Panc1 (cell line): ENCODE data around the gene FBF1. TPM values are rescaled to one million over a fixed set of nuclear protein-coding genes. Genes with fewer than 3 reads are reported as not detected.
A peak's percentile ranks its signal among the peaks of the same experiment; 100 is the strongest.

ENCODE experiments used
- ATAC-seq: fragments of 200-7000 bp; cut with Tn5 transposase; 2 replicates; pipeline ENCODE4 v1.9.1; 2020; ENCODE audit warnings: mild to moderate bottlenecking, moderate library complexity
- BruUV-seq: library from RNA; stranded (reverse); fragments of 400-500 nt; replicated peaks from 2 replicates; lab custom pipeline; 2021; lab: Mats Ljungman, UMichigan
- CTCF ChIA-PET: fragments of 300-600 bp; sonication (Branson Sonifier 250); formaldehyde crosslinking; loops from one replicate; lab custom pipeline; 2022; ENCODE audit warnings: antibody characterized with exemption; lab: Charles Lee
- POLR2A ChIA-PET: fragments of 300-600 bp; sonication (Branson Sonifier 250); formaldehyde crosslinking; loops from one replicate; lab custom pipeline; 2022; ENCODE audit warnings: antibody characterized with exemption; lab: Charles Lee
- DNase-seq: peaks from one replicate; pipeline ENCODE4 v3.0.0-alpha.2; 2010; ENCODE audit warnings: low read depth, low spot score
- H3K27ac ChIP-seq: 2 replicates; pipeline ENCODE4 v1.5.1; 2011; ENCODE audit warnings: mild to moderate bottlenecking, low read length, inconsistent platforms
- H3K27me3 ChIP-seq: fragments of 200-500 bp; sonication (Bioruptor generic); 2 replicates; pipeline ENCODE4 v1.6.0; 2014; ENCODE audit warnings: low read length, inconsistent platforms; ENCODE audit not compliant: control insufficient read depth, insufficient read depth
- H3K36me3 ChIP-seq: fragments of 200-500 bp; sonication (Bioruptor generic); 2 replicates; pipeline ENCODE4 v1.5.1; 2014; ENCODE audit warnings: inconsistent platforms, mild to moderate bottlenecking, low read length, moderate library complexity; ENCODE audit not compliant: control insufficient read depth, insufficient read depth
- H3K4me1 ChIP-seq: 2 replicates; pipeline ENCODE4 v1.5.1; 2011; ENCODE audit warnings: inconsistent platforms, mild to moderate bottlenecking, low read length, moderate library complexity; ENCODE audit not compliant: control insufficient read depth, insufficient read depth
- H3K4me3 ChIP-seq, 2 experiments: 2 replicates each; pipeline ENCODE4 v1.5.1; 2011 to 2012; ENCODE audit warnings: low read depth in 2 of 2, low read length in 2 of 2, mild to moderate bottlenecking in 2 of 2, inconsistent platforms in 1 of 2, moderate library complexity in 1 of 2
- H3K9me3 ChIP-seq: fragments of 200-500 bp; sonication (Bioruptor generic); 2 replicates; pipeline ENCODE4 v1.5.1; 2014; ENCODE audit warnings: low read depth, mild to moderate bottlenecking, inconsistent platforms, low read length, moderate library complexity; ENCODE audit not compliant: control insufficient read depth, insufficient read depth
- CTCF ChIP-seq: fragments of 450-650 bp; IDR thresholded peaks from 2 replicates; pipeline ENCODE4 v1.5.1; 2017; ENCODE audit warnings: mild to moderate bottlenecking
- POLR2AphosphoS5 ChIP-seq: IDR thresholded peaks from 2 replicates; pipeline ENCODE4 v1.6.1; 2012; ENCODE audit warnings: mild to moderate bottlenecking, low read depth, low read length, moderate library complexity
- REST ChIP-seq, 2 experiments: IDR thresholded peaks; 2 replicates each; pipeline ENCODE4 v1.6.1; 2011 to 2012; ENCODE audit warnings: low read depth in 2 of 2, control low read depth in 1 of 2, low read length in 1 of 2, mild to moderate bottlenecking in 1 of 2, moderate library complexity in 1 of 2; ENCODE audit not compliant: insufficient read depth in 1 of 2
- SIN3A ChIP-seq: IDR thresholded peaks from 2 replicates; pipeline ENCODE4 v1.6.1; 2012; ENCODE audit warnings: low read depth, mild to moderate bottlenecking, low read length, moderate library complexity, borderline replicate concordance; ENCODE audit not compliant: insufficient read depth
- TCF7L2 ChIP-seq: IDR thresholded peaks from 2 replicates; pipeline ENCODE4 v1.6.1; 2011; ENCODE audit warnings: mild to moderate bottlenecking, low read depth, low read length, inconsistent platforms
- in situ Hi-C: cut with HindIII; loops from 2 replicates; pipeline ENCODE4 v1.10.0; 2016; ENCODE audit warnings: low sequenced_read_pairs, low pct_unique_long_range_greater_than_20kb
- intact Hi-C: fragments of 100-400 bp; cut with micrococcal nuclease; formaldehyde crosslinking; loops from one replicate; pipeline ENCODE4 v1.10.0; 2022; ENCODE audit not compliant: unreplicated experiment
- total RNA-seq: library from RNA; stranded (reverse); gene quantifications from one replicate; pipeline ENCODE4 v1.2.1, GENCODE V29; 2021; ENCODE audit not compliant: unreplicated experiment

Gene FBF1
- total RNA-seq, 1 experiment from 2014 or later, result 32.5 TPM

- DNase-seq (no peak), ATAC-seq (no peak)
- Histone ChIP-seq H3K4me1 (peaks cover 6% of the 10 kb centered on the region), H3K9me3 (no peaks in the 10 kb centered on the region), H3K27me3 (no peaks in the 10 kb centered on the region), H3K36me3 (no peaks in the 10 kb centered on the region; the same call in 1 of the 2 replicates), H3K27ac (no peak overlapping the region), H3K4me3 (no peak overlapping the region)
- BruUV-seq, result TSS peak; percentile 5
- ChIA-PET POLR2A (no interaction called here), CTCF (no interaction called here)
- intact Hi-C loops, result no loop called here
- TF ChIP-seq REST (IDR thresholded peaks at IDR 0.05; ENCODE audit: insufficient read depth in 1 of 2, low read depth in 2 of 2, low read length in 1 of 2) (no peak), CTCF (no peak), POLR2AphosphoS5 (no peak), TCF7L2 (no peak), SIN3A (no peak)
- in situ Hi-C loops, result no loop called here
Observed at GRCh38 chr17:75983501-75984181, 42.8 kb upstream of the FBF1 start.

GRCh38 chr17:75981019-75981615, 40.3 kb upstream of the FBF1 start:
- no peaks in the 10 kb centered on the region for H3K27me3 ChIP-seq
- DNase-seq (no peak), ATAC-seq (no peak)
- BruUV-seq, result no TSS peak
- peaks cover 18% of the 10 kb centered on the region for H3K4me1 ChIP-seq
- H3K36me3 ChIP-seq, result peaks cover 2% of the 10 kb centered on the region; the same call in 1 of the 2 replicates
- POLR2A ChIA-PET, result interaction anchor here (0.6 to 1.1 kb wide), 3 partner anchors 19 to 313 kb away, joined by 3 to 9 read pairs (median 8); no protein-coding TSS in a partner anchor
- intact Hi-C loops, result no loop called here
- peak overlapping the region; percentile 94; the same call in 1 of the 2 replicates for H3K27ac ChIP-seq
- CTCF ChIA-PET, result interaction anchor here (0.9 kb wide), 1 partner anchor 103 kb away, joined by 7 read pairs; no protein-coding TSS in a partner anchor
- H3K9me3 ChIP-seq, result no peaks in the 10 kb centered on the region
- TF ChIP-seq TCF7L2 (no peak), SIN3A (no peak)
- H3K4me3 ChIP-seq, result peak overlapping the region in 1 of 2 experiments; percentile 73; a peak in 1 of 4 replicates
- in situ Hi-C loops, result no loop called here
